Fibroblast of skin of back (primary cell): ENCODE measurements around the gene DNMT3L.
"Not testable (repeated sequence)": the region's sequence is repeated elsewhere in the genome, so short reads cannot be mapped to it uniquely, and the experiment has no call there.

Experiments
- DNase-seq: peaks from one replicate; pipeline ENCODE4 v3.0.0-alpha.2; 2013

The DNMT3L gene

DNA sequence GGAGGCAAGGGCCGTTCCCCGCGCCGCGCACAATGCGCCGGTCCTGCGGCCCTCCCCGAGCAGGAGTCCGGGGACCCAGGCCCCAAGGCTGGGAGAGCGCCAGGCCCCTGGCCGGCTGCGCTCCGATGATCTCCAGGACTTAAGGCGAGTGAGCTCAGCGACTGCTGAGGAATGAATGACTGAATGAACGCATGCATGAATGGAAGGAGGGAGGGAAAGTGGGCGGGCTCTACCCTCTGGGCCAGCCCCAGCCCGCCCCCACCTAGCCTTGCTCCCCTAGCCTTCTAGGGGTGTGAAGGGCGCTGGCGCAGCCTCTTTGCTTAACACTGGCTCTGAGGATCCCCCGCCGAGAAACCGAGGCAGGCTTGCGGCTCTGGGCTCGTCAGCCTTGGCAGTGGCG is 20.4 kb downstream of the DNMT3L start:
- not testable (repeated sequence) for DNase-seq

DNA sequence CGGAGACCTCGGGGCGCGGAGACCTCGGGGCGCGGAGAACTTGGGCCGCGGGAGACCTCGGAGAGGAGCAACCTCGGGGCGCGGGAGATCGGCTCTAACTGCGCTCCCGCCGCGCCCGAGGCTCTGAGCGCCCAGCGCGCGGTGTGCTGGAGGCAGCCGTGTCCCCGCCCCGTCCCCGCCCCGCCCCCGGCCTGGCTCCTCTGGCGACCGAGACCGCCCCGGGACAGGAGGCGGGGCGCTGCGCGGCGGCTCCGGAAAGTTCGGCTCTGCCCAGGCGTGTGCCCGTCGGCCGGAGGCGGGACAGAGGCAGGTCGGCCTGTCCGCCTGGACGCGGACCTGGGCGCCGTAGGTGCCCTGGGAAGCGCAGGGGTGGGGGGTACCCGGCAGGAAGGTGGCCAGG is 20.9 kb downstream of the DNMT3L start, which contains the start of gene ICOSLG:
ICOSLG (minus strand) TSS at position 102 of the 400 bp plus-strand sequence. CDS start 126 bp downstream, outside the sequence.
- DNase-seq = not testable (repeated sequence)

DNA sequence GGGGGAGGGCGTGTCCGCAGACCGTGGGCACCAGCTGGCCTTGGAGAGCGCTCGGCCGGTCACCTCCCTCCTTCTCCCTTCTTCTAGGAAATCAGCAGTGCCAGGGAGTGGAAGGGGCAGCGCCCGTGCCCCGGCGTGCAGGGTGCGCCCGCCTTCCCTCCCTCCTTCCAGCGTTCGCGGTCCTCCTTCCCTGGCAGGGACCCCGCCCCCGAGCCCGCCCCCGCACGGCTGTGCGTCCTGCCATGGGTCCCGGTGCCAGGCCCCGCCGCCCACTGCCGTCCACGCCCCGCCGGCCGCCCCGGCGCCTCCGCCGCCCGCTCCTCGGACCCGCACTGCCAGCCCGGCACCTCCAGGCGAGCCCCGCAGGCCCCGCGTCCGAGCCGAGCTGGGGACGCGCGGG is 21.3 kb downstream of the DNMT3L start:
- DNase-seq = not testable (repeated sequence)

DNA sequence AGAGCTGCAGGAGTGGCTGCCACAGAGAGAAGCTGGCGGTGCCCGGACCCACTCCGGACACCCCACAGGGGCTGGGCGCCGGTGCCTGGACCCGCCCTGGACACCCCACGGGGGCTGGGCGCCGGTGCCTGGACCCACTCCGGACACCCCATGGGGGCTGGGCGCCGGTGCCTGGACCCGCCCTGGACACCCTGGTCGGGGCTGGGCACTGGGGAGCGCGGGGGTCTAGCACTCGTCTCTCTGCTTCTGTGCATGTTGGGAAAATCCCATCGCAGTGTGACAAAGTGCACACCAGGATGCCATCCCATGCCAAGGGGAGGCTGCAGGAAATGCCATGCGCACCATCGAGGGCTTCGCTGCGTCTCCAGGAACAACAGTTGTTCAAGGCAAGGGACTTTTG is 32.1 kb downstream of the DNMT3L start:
- not testable (repeated sequence) for DNase-seq

DNA sequence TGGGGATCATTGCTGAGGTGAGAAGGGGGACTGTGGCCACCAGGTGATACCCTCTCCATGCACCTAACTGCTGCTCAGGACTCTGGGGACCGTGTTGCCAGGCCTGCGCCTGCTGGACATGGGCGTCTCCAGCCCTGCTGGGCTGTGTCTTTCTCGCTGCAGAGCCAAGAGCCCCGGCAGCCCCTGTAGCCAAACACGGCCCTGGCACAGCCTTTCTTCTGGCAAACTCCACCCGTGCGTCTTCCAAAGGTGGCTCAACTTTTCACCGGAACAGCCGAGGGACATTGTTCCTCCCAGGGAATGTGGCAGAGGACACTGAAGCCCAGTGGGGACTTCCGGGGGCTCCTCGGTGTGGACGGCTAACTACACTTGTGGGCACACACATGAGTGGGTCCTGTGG is 33.6 kb downstream of the DNMT3L start:
- DNase-seq = not testable (repeated sequence)

DNA sequence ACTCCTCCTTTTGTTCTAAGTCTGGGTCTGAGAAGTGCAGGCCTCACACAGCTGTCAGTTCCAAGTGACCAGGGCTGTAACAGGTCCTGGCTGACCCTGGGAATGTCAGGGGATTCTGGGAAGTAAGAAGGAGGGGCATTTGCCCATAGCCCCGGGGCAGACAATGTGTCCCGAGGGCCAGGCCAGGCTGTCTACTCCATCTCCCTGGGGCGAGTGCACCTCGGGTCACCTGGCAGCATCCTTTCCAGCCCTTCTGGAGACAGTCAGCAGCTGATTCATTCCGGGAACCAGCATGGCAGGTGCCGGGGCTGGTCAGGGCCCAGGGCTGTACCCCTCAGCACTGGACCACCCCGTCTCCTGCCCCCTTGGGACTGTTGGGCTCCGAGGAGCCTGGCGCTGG is 34.1 kb downstream of the DNMT3L start:
- DNase-seq = not testable (repeated sequence)

DNA sequence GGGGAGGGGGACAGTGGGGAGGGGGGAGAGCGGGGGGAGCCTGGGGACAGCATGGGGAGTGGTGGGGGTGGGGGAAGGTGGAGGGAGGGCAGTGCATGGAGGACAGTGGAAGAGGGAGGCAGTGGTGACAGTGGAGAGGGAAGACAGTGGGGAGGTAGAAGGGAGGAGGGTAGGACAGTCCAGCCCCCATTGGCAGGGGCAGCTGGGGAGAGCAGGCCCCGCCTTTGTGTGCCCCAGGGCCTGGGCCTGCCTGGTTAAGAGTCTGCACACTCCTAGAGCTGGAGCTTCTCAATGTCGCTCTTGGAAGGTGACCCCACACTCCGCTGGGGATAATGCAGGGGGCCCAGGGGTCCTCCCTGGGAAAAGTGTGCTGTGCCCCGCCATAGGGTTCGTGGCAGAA is 36.1 kb downstream of the DNMT3L start:
- not testable (repeated sequence) for DNase-seq

DNA sequence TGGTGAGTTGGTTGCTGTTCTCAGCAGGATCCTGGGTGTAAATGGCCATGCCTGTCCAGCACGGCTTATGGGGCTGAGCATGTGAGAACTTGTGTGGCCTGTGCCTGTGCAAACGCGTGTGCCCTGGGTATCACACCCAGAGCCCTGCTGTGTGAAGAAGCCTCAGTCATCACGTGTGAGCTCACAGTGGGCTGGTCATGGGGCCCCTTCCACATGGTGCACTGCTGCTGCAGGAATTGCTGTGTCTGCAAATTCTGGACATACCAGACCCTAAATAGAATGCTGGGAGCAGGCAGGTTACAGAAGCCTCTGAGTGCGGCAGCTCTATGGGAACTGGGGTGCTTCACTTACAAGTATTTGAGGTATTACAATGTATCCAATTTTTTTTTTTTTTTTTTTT is 38.4 kb downstream of the DNMT3L start:
- not testable (repeated sequence) for DNase-seq

DNA sequence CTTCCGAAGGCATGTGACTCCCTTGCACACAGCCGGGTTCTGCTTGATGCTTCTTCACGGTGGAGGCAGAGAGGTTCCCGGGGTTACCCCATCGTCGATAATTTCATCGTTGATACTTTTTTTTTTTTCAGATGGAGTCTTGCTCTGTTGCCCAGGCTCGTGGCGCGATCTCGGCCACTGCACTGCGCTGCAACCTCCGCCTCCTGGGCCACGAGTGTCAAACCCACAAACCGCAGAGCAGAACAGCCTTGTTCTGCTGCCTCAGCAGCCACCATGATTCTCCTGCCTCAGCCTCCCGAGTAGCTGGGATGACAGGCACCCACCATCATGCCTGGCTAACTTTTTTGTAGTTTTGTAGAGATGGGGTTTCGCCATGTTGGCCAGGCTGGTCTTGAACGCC is 41.0 kb downstream of the DNMT3L start:
- not testable (repeated sequence) for DNase-seq

DNA sequence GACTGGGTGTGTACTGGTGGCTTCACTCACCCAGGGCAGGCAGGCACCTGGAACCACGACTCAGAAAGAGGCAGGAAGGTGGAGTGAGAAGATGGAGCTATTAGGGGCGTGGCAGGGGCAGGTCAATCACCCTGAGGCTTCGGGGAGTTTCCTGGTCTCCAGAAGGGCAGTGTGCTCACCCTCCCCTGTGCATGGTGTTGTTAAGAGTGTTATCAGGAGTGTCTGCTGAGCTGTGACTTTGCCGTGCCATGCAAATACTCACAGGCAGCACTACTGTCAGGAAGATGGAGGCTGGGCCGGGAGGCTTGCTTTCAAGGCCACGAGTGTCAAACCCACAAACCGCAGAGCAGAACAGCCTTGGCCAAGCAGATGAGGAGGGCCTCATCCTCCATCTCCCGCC is 43.2 kb downstream of the DNMT3L start:
- not testable (repeated sequence) for DNase-seq

DNA sequence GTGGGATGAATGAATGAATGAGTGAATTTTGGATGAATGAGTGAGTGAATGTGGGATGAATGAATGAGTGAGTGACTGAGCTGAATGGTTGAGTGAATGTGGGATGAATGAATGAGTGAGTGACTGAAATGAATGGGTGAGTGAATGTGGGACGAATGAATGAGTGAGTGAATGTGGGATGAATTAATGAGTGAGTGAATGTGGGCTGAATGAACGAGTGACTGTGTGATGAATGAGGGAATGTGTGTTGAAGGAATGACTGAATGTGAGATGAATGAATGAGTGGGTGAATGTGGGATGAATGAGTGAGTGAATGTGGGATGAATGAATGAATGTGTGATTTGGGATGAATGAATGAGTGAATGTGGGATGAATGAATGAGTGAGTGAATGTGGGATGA is 49.7 kb downstream of the DNMT3L start:
- DNase-seq = not testable (repeated sequence)

DNA sequence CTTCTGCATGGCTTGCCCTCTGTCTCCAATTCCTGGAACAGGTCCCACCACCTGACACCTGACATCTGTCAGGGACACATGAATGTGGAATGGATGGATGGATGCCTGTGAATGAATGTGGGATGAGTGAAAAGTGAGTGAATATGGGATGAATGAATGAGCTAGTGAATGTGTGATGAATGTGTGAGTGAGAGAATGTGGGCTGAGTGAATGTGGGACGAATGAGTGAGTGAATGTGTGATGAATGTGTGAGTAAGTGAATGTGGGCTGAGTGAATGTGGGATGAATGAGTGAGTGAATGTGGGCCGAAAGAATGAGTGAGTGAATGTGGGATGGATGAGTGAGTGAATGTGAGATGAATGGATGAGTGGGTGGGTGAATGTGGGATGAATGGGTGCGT is 50.1 kb downstream of the DNMT3L start:
- DNase-seq = not testable (repeated sequence)

DNA sequence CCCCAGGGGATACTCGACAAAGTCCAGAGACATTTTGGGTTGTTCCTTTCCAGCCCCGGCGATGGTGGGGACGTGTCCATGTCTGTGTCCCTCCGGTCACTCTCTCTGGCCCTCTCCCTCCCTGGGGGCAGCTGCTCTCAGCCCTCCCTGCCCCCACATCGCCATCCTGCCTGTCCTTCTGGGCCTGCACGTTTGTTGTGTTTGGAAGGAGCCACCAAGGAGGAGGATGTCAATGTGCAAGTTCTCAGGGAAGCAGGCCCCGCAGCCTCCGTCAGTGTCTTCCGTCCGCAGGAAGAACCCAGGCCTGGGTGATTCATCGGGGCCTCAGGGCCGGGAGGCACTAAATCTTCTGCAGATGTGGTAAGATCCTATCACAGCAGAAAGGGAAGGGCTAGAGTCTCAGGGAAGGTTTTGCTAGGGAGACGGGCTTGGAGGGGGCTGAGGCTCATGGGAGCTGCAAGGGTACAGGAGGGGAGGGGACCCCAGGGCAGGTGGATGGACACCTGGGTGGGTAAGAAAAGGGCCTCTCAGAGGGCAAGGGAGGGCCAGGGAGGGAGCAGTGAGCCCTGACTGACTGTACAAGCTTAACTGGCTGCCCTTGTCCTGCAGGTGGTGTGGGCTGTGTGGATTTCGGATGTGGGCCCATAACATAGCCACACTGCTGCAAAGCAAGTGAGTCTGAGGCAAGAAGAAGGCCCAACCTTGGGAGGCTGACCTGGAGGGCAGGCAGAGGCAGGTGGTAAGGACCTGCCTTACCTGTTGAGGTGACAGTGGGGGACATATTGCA is 53.6 kb downstream of the DNMT3L start:
- DNase-seq = peak; percentile 19

DNA sequence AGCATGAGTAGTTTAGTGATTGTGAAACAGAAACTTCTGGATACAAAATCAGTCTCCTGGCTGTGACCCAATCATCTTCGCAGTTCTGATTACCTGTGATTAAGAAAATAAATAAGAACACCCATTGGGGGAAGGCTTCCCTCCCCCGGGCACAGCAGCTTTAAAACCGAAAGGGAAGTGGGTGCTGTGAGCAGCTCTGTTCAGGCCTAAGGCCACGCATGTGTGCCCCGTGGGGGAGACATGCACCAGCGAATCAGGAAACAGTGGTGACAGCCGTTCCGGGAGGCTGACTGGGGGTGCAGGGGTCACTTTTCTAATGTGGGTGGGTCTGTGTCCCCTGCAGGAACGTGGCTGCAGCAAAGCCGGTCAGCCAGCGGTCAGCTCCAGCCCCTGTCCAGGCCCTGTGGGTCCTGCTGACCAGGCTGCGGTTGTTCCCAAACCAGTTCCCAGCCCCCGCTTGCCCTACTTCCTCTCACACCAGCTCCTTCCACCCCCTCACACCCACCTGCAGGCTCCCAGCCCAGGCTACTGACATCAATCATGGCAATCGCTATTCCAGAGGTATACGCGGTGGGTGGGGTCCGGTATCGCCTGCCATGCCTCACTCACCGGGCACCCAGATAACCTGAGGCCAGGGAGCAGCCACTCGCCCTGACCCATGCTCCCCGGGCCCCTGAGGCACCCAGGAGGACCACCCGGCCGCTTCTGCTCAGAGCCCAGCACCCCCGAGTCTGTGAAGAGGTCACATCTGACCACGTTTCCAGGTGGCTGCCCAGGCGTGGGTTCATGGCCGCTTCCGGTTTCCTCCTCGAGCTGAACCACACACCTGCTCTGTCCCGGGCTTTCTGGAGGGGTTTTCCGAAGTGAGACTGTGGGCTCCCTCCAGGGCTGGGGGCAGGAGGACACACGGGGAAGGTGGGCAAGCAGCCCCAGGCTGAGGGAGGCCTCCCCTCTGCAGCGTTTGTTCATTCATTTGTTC is 54.7 kb downstream of the DNMT3L start:
- DNase-seq = not testable (repeated sequence)

DNA sequence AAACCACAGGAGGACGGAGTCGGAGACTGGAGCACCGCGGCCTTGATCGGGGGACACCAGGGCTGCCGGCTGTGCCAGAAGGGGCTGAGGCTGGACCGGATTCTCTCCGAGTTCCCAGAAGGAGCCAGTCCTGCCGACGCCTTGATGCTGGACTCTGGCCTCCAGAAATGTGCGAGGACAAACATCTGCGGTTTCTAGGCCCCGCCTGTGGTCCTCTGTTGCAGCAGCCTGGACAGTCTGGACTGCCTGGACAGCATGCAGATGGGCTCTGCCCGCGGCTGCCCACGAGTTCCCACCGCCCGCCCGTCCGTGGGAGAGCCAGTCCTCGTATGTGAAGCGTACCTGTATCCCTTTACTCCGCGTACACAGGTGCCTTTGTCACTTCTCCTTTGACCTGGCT is 55.5 kb downstream of the DNMT3L start:
- not testable (repeated sequence) for DNase-seq

DNA sequence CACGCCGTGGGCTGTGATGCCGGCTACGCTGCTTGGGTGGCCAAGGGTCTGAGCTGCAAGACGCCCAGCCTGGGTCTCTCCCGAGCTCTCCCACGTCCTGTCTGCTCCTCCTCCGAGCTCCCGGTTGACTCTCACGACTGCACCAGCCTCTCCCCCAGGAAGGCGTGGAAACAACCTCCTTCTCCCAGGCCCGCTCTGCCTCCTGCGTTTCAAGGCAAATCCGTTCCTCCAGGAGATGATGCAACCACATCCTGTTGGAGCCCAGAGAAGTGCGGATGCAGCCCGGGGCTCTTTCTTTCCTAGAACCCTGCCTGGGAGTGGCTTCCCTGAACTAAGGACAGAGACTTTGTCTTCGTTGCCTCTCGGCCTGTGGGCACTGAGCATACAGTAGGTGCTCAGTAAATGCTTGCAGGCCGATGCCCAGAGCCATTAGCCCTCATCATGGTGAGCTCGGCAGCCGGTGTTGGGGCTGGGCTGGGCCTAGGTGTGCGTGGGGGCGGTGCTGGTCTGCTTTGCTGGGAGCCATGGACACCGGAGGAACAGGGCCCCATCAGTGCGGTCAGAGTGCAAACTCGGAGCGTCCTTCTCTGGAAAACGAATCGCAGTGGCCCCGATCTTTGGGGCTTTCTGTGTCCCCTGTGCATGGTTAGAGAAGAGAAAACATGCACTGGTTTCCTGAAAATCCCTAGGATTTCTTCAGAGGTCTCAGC is 59.0 kb downstream of the DNMT3L start:
- DNase-seq = not testable (repeated sequence)

DNA sequence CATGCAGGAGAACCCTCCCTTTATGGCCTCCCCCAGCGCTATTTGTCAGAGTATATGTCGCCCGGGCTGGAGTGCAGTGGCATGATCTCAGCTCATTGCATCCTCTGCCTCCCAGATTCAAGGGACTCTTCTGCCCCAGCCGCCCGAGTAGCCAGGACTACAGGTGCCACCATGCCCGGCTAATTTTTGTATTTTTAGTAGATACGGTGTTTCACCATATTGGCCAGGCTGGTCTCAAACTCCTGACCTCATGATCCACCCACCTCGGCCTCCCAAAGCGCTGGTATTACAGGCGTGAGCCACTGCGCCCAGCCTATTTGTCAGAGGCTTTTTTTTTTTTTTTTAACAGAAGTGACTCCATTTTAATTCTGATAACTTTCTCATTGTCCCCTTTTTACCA is 61.7 kb downstream of the DNMT3L start:
- not testable (repeated sequence) for DNase-seq

DNA sequence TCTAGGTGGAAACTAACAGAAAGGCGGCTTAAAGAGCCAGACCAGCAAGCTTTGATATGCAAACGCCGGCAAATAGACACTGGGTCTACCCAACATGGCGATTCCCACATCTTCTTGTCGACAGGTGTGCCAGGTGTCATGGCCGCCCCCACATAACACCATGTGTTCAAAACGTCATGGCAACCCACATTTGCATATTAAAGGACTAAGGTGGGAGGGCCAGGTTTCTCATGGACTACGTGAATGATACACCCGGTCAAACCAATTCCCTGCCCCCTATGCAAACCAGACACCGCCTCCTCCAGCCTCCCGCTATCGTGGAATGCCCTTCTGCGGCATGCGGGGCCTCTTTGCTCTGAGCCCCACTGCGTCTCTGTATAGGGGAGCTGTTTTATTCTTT is 62.2 kb downstream of the DNMT3L start:
- no peak for DNase-seq

DNA sequence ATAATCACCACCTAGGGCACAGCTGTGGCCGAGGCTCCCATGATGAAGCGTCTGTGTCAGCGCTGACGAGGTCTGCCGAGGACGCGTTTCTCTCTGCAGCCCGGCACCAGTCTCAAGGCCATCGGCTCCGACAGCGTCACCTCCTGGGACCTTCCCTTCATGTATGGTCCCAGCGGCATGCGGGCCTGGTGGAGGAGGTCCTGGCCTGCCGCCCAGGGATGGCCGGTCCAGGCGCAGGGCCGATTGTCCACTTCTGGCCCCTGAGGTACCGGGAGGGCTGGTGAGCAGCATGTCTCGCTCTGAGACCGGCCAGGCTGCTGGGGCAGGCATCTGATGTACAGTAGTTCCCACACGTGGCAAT is 64.6 kb downstream of the DNMT3L start:
- not testable (repeated sequence) for DNase-seq
